Measurements from ENCODE around the gene MAP3K2. TPM values are rescaled to one million over a fixed set of nuclear protein-coding genes. Genes with fewer than 3 reads are reported as not detected.

Gene MAP3K2
- total and polyA plus RNA-seq, 4 experiments from 2014 or later, result 42.5 to 87.2 (median 74.5) TPM

- H3K27me3 ChIP-seq (ENCODE audit: insufficient read depth, low read length), result no peaks in the 10 kb centered on the region
- no peak overlapping the region for H3K27ac ChIP-seq (ENCODE audit: low read depth, low read length)
- no peaks in the 10 kb centered on the region for H3K9me3 ChIP-seq (ENCODE audit: control insufficient read depth in 1 of 2, low read length in 2 of 2)
- peak overlapping the region in 1 of 7 donors; percentile 13 for H3K27ac Mint-ChIP-seq
- no peaks in the 10 kb centered on the region for H3K4me1 Mint-ChIP-seq
- H3K4me3 ChIP-seq (ENCODE audit: low read length in 2 of 2), result no peak overlapping the region
- POLR2A ChIA-PET (ENCODE audit: partially characterized antibody), result no interaction called here
- peaks cover 42 to 74% of the 10 kb centered on the region in 2 donors for H3K36me3 Mint-ChIP-seq
- H3K9me3 Mint-ChIP-seq, result no peaks in the 10 kb centered on the region
- peaks cover 49% of the 10 kb centered on the region for H3K36me3 ChIP-seq (ENCODE audit: insufficient read depth, low read length)
- intact Hi-C loops (cut with micrococcal nuclease), result no loop called here
- H3K4me3 Mint-ChIP-seq, result no peak overlapping the region
- no peaks in the 10 kb centered on the region for H3K27me3 Mint-ChIP-seq
- no peaks in the 10 kb centered on the region for H3K4me1 ChIP-seq (ENCODE audit: insufficient read depth, low read length)
- no peak for DNase-seq
- CTCF ChIA-PET (ENCODE audit: partially characterized antibody), result no interaction called here
Measured at GRCh38 chr2:127309468-127309867, 78.3 kb downstream of the MAP3K2 start.

GRCh38 chr2:127308586-127309138 is 79.1 kb downstream of the MAP3K2 start:
- CTCF ChIA-PET (ENCODE audit: partially characterized antibody), result no interaction called here
- H3K36me3 Mint-ChIP-seq, result peaks cover 36 to 69% of the 10 kb centered on the region in 2 donors
- no peak overlapping the region for H3K27ac ChIP-seq (ENCODE audit: low read depth, low read length)

GRCh38 chr2:127305990-127306585 is 81.7 kb downstream of the MAP3K2 start:
- Histone ChIP-seq H3K4me3 (ENCODE audit: low read length in 2 of 2) (no peak overlapping the region), H3K4me1 (ENCODE audit: insufficient read depth, low read length) (no peaks in the 10 kb centered on the region), H3K27me3 (ENCODE audit: insufficient read depth, low read length) (no peaks in the 10 kb centered on the region), H3K9me3 (ENCODE audit: control insufficient read depth in 1 of 2, low read length in 2 of 2) (no peaks in the 10 kb centered on the region), H3K27ac (ENCODE audit: low read depth, low read length) (no peak overlapping the region), H3K36me3 (ENCODE audit: insufficient read depth, low read length) (peaks cover 29% of the 10 kb centered on the region)
- intact Hi-C loops (cut with micrococcal nuclease), result no loop called here
- POLR2A ChIA-PET (ENCODE audit: partially characterized antibody), result no interaction called here
- H3K27me3 Mint-ChIP-seq, result no peaks in the 10 kb centered on the region
- no peaks in the 10 kb centered on the region for H3K9me3 Mint-ChIP-seq
- peaks cover 20 to 51% of the 10 kb centered on the region in 2 donors for H3K36me3 Mint-ChIP-seq
- no peak for DNase-seq
- H3K27ac Mint-ChIP-seq, result peak overlapping the region in 2 of 7 donors; percentile 46 to 66
- H3K4me3 Mint-ChIP-seq, result no peak overlapping the region
- H3K4me1 Mint-ChIP-seq, result no peaks in the 10 kb centered on the region
- CTCF ChIA-PET (ENCODE audit: partially characterized antibody), result no interaction called here

More at GRCh38 chr2:127308586-127309138, 79.1 kb downstream of the MAP3K2 start:
- intact Hi-C loops (cut with micrococcal nuclease), result no loop called here
- H3K4me3 Mint-ChIP-seq, result no peak overlapping the region
- no peaks in the 10 kb centered on the region for H3K4me1 ChIP-seq (ENCODE audit: insufficient read depth, low read length)
- no peaks in the 10 kb centered on the region for H3K4me1 Mint-ChIP-seq
- H3K4me3 ChIP-seq (ENCODE audit: low read length in 2 of 2), result no peak overlapping the region
- no peaks in the 10 kb centered on the region for H3K27me3 Mint-ChIP-seq
- DNase-seq, result no peak
- no peaks in the 10 kb centered on the region for H3K27me3 ChIP-seq (ENCODE audit: insufficient read depth, low read length)
- POLR2A ChIA-PET (ENCODE audit: partially characterized antibody), result no interaction called here
- no peaks in the 10 kb centered on the region for H3K9me3 Mint-ChIP-seq
- peaks cover 40% of the 10 kb centered on the region for H3K36me3 ChIP-seq (ENCODE audit: insufficient read depth, low read length)
- no peaks in the 10 kb centered on the region for H3K9me3 ChIP-seq (ENCODE audit: control insufficient read depth in 1 of 2, low read length in 2 of 2)
- H3K27ac Mint-ChIP-seq, result peak overlapping the region in 2 of 7 donors; percentile 12 to 68

- Histone ChIP-seq H3K4me3 (ENCODE audit: low read length in 2 of 2) (no peak overlapping the region), H3K4me1 (ENCODE audit: insufficient read depth, low read length) (no peaks in the 10 kb centered on the region), H3K36me3 (ENCODE audit: insufficient read depth, low read length) (peaks cover 13% of the 10 kb centered on the region), H3K27me3 (ENCODE audit: insufficient read depth, low read length) (no peaks in the 10 kb centered on the region), H3K27ac (ENCODE audit: low read depth, low read length) (no peak overlapping the region), H3K9me3 (ENCODE audit: control insufficient read depth in 1 of 2, low read length in 2 of 2) (no peaks in the 10 kb centered on the region)
- no peak overlapping the region for H3K4me3 Mint-ChIP-seq
- no peaks in the 10 kb centered on the region for H3K27me3 Mint-ChIP-seq
- peaks cover 4 to 26% of the 10 kb centered on the region in 2 donors for H3K36me3 Mint-ChIP-seq
- H3K27ac Mint-ChIP-seq, result peak overlapping the region in 1 of 7 donors; percentile 1
- ChIA-PET POLR2A (ENCODE audit: partially characterized antibody) (no interaction called here), CTCF (ENCODE audit: partially characterized antibody) (interaction anchor here (0.8 kb wide), 1 partner anchor 177 kb away, joined by 4 read pairs; no protein-coding TSS in a partner anchor)
- intact Hi-C loops (cut with micrococcal nuclease), result no loop called here
- no peaks in the 10 kb centered on the region for H3K9me3 Mint-ChIP-seq
- DNase-seq, result no peak
- H3K4me1 Mint-ChIP-seq, result no peaks in the 10 kb centered on the region
Measured at GRCh38 chr2:127302168-127302567, 85.6 kb downstream of the MAP3K2 start.

GRCh38 chr2:127293748-127294562 is 93.8 kb downstream of the MAP3K2 start, which contains the start of gene ERCC3:
TSS of gene ERCC3 (minus strand) at chr2:127294144. CDS start at chr2:127294081, 63 bp downstream.
- ChIA-PET POLR2A (ENCODE audit: partially characterized antibody) (interaction anchor here (0.6 to 2.1 kb wide), 8 partner anchors 10 to 233 kb away, joined by 3 to 11 read pairs (median 4); partner anchors contain the start of genes IWS1 and MAP3K2), CTCF (ENCODE audit: partially characterized antibody) (interaction anchor here (0.9 to 1.7 kb wide), 5 partner anchors 30 to 797 kb away, joined by 3 to 11 read pairs (median 4); partner anchors contain the start of gene UGGT1)
- H3K27ac ChIP-seq (ENCODE audit: low read depth, low read length), result peak within 1 kb of the TSS; percentile 86
- H3K4me1 ChIP-seq (ENCODE audit: insufficient read depth, low read length), result peaks cover 13% of the 10 kb centered on the region
- peak within 1 kb of the TSS; percentile 63 to 96 for H3K4me3 ChIP-seq (ENCODE audit: low read length in 2 of 2)
- intact Hi-C loops (cut with micrococcal nuclease), result loop anchor here (1.0 to 10.0 kb wide), 3 partner anchors 185 to 798 kb away; partner anchors contain the start of gene UGGT1
- peak; percentile 70 to 82 (median 72) for DNase-seq
- peaks cover 24% of the 10 kb centered on the region for H3K36me3 ChIP-seq (ENCODE audit: insufficient read depth, low read length)
- Mint-ChIP-seq H3K4me3 (peak within 1 kb of the TSS; percentile 96 to 99 (median 98)), H3K4me1 (peaks cover 23 to 50% (median 28%) of the 10 kb centered on the region in 4 donors), H3K9me3 (no peaks in the 10 kb centered on the region), H3K27me3 (no peaks in the 10 kb centered on the region), H3K36me3 (peaks cover 31 to 43% of the 10 kb centered on the region in 2 donors), H3K27ac (peak within 1 kb of the TSS; percentile 86 to 98 (median 95))
- no peaks in the 10 kb centered on the region for H3K9me3 ChIP-seq (ENCODE audit: control insufficient read depth in 1 of 2, low read length in 2 of 2)
- no peaks in the 10 kb centered on the region for H3K27me3 ChIP-seq (ENCODE audit: insufficient read depth, low read length)

- H3K4me3 Mint-ChIP-seq, result peak overlapping the region; percentile 96 to 99 (median 98)
- peaks cover 23 to 51% (median 29%) of the 10 kb centered on the region in 4 donors for H3K4me1 Mint-ChIP-seq
- H3K27me3 ChIP-seq (ENCODE audit: insufficient read depth, low read length), result no peaks in the 10 kb centered on the region
- H3K36me3 Mint-ChIP-seq, result peaks cover 37 to 49% of the 10 kb centered on the region in 2 donors
- no peaks in the 10 kb centered on the region for H3K9me3 ChIP-seq (ENCODE audit: control insufficient read depth in 1 of 2, low read length in 2 of 2)
- no peak for DNase-seq
- ChIA-PET CTCF (ENCODE audit: partially characterized antibody) (interaction anchor here (1.0 to 1.7 kb wide), 4 partner anchors 31 to 232 kb away, joined by 3 to 11 read pairs (median 4); no protein-coding TSS in a partner anchor), POLR2A (ENCODE audit: partially characterized antibody) (interaction anchor here (0.9 to 2.1 kb wide), 7 partner anchors 10 to 233 kb away, joined by 3 to 11 read pairs (median 3); partner anchors contain the start of genes IWS1 and MAP3K2)
- peaks cover 13% of the 10 kb centered on the region for H3K4me1 ChIP-seq (ENCODE audit: insufficient read depth, low read length)
- H3K36me3 ChIP-seq (ENCODE audit: insufficient read depth, low read length), result peaks cover 30% of the 10 kb centered on the region
- H3K9me3 Mint-ChIP-seq, result no peaks in the 10 kb centered on the region
- peak overlapping the region; percentile 86 for H3K27ac ChIP-seq (ENCODE audit: low read depth, low read length)
- H3K27me3 Mint-ChIP-seq, result no peaks in the 10 kb centered on the region
- intact Hi-C loops (cut with micrococcal nuclease), result loop anchor here (5.0 to 10.0 kb wide), 2 partner anchors 209 to 799 kb away; partner anchors contain the start of gene UGGT1
- H3K27ac Mint-ChIP-seq, result peak overlapping the region; percentile 81 to 98 (median 95)
- peak overlapping the region; percentile 63 to 96 for H3K4me3 ChIP-seq (ENCODE audit: low read length in 2 of 2)
Measured at GRCh38 chr2:127293386-127293747, 94.4 kb downstream of the MAP3K2 start.

Data from CD4-positive, alpha-beta memory T cell (primary cell).